ENCODE measurements around the gene C19orf18. TPM values are rescaled to one million over a fixed set of nuclear protein-coding genes. Genes with fewer than 3 reads are reported as not detected.

C19orf18 gene
- total RNA-seq, 8 experiments from 2014 or later: 0.27 to 2.1 (median 0.45) TPM; not detected in 2

DNA sequence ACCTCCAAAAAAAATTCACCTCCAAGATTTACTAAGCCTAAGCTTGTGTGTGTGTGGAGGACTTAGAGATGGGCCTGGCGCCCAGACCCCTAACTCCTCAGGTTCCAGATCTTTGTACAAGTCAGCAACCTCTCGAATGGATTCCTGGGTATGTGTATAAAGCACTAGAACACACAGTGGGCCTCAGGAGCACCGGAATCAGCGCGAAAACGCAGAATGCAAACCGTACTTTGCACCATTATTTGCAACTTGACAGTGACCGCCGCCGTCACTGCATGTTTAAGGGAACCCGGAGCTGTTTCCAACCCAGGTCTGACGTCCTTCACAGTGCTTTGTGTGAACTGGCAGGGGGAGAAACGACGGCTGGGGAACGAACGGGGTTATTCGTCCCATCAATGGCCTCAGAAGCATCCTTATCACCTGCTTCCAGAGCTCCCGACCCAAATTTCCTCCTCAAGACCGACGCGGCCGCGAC lies 27.6 kb upstream of the C19orf18 start:
- H3K4me3 ChIP-seq: peak overlapping the region; percentile 80 to 98 (median 82)
- in situ Hi-C loops (cut with MboI; ENCODE audit: low pct_unique_long_range_greater_than_20kb in 2 of 9, low sequenced_read_pairs in 9 of 9, unreplicated experiment in 9 of 9): no loop called here
- ATAC-seq (replicated peaks in 6 of 8): peak in 6 of 8 experiments; percentile 4 to 19 (median 10)
- 0 to 23% (median 4%) methylated on average over 1 to 14 of the region's 23 CpGs; no CpG with 5 or more reads in 2 of the 10 experiments for WGBS, 10 experiments
- H3K27ac ChIP-seq: peak overlapping the region; percentile 97 to 98
- peaks cover 4 to 9% of the 10 kb centered on the region in 2 donors for H3K4me1 ChIP-seq (replicated peaks in 1 of 2)

DNA sequence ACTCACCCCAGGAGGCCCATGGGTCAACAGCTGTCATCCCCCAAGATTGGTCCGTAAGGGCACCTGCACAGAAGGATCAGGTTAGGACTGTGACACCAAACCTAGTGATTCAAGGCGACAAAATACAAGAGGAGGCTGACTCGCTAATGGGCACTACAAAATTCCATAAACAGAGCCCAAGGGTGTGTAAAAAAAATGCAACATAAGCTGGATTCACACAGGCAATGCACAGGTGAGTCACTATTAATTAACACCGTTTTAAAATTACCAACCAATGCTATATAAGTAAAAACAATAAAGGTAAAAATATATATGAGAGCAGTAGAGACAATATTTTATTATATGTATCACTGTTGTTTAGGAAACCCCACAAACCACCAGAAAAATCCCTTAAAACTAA lies 26.3 kb upstream of the C19orf18 start:
- Histone ChIP-seq H3K27ac (no peak overlapping the region), H3K4me1 (replicated peaks in 1 of 2) (peaks cover 4 to 9% of the 10 kb centered on the region in 2 donors), H3K4me3 (no peak overlapping the region)
- no peak for ATAC-seq (replicated peaks in 6 of 8)
- 85 to 100% (median 99%) methylated on average over 1 to 4 of the region's 4 CpGs for WGBS, 10 experiments
- in situ Hi-C loops (cut with MboI; ENCODE audit: low pct_unique_long_range_greater_than_20kb in 2 of 9, low sequenced_read_pairs in 9 of 9, unreplicated experiment in 9 of 9): no loop called here

DNA sequence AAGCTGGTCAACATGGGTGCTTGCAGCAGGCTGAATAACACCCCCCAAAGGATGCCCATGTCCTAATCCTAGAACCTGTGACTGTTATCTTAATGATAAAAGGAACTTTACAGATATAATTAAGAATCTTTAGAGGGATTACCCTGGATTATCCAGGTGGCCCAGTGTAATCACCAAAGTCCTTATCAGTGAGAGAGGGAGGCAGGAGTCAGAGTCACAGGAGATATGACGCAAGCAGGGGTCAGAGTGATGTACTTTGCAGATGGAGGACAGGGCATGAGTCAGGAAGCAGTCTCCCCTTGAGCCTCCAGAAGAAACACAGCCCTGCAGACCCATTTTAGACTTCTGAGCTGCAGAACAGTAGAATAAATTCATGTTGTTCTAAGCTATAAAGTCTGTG lies 18.5 kb upstream of the C19orf18 start:
- 60 to 100% (median 88%) methylated on average over 1 of the region's 1 CpG; no CpG with 5 or more reads in 4 of the 10 experiments for WGBS, 10 experiments
- no peaks in the 10 kb centered on the region for H3K4me1 ChIP-seq (replicated peaks in 1 of 2)
- no peak for ATAC-seq (replicated peaks in 6 of 8)
- no peak overlapping the region for H3K27ac ChIP-seq
- in situ Hi-C loops (cut with MboI; ENCODE audit: low pct_unique_long_range_greater_than_20kb in 2 of 9, low sequenced_read_pairs in 9 of 9, unreplicated experiment in 9 of 9): no loop called here
- no peak overlapping the region for H3K4me3 ChIP-seq

DNA sequence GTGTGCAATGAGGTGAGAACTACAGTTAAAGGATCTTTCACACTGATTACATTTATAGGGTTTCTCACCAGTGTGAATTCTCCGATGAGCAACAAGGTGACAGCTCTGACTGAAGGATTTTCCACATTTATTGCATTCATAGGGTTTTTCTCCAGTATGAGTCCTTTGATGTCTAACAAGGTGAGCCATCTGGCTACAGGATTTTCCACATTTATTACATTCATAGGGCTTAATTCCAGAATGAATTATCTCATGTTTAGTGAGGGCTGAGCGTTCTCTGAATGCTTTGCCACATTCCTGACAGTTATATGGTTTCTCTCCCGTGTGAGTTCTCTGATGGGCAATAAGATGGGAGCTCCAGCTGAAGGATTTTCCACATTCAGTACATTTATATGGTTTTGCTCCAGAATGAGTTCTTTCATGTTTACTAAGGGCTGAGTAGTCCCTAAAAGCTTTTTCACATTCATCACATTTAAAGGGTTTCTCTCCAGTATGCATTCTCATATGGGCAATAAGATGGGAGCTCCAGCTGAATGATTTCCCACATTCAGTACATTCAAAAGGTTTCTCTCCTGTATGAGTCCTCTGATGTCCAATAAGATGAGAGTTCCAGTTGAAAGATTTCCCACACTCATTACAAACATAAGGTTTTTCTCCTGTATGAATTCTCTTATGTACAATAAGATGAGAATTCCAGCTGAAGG lies 4.4 kb upstream of the C19orf18 start:
- Histone ChIP-seq H3K4me1 (replicated peaks in 1 of 2) (no peaks in the 10 kb centered on the region), H3K27ac (no peak overlapping the region), H3K4me3 (no peak overlapping the region)
- no peak for ATAC-seq (replicated peaks in 6 of 8)
- 37 to 100% (median 97%) methylated on average over 2 to 3 of the region's 3 CpGs for WGBS, 10 experiments
- in situ Hi-C loops (cut with MboI; ENCODE audit: low pct_unique_long_range_greater_than_20kb in 2 of 9, low sequenced_read_pairs in 9 of 9, unreplicated experiment in 9 of 9): no loop called here

- H3K4me1 ChIP-seq (replicated peaks in 1 of 2): no peaks in the 10 kb centered on the region
- WGBS, 10 experiments: 54 to 90% (median 80%) methylated on average over 2 to 8 of the region's 8 CpGs
- ATAC-seq (replicated peaks in 6 of 8): no peak
- in situ Hi-C loops (cut with MboI; ENCODE audit: low pct_unique_long_range_greater_than_20kb in 2 of 9, low sequenced_read_pairs in 9 of 9, unreplicated experiment in 9 of 9): no loop called here
- no peak overlapping the region for H3K27ac ChIP-seq
- H3K4me3 ChIP-seq: no peak overlapping the region
Measured at GRCh38 chr19:57964761-57965160, 9.6 kb downstream of the C19orf18 start.

DNA sequence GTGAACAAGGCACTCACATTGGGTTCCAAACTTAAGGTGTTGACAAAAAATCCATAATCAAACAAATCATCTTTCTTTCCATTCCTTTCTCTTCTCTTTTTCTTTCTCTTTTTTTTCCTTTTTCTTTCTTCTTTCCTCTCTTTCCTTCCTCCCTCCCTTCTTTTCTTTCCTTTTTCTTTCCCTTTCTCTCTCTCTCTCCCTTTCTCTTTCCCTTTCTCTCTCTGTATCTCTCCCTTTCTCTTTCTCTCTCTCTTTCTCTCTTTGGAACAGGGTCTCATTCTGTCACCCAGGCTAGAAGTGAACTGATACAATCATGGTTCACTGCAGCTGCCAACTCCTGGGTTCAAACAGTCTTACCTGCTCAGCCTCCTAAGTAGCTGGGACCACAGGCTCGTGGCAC lies 12.5 kb downstream of the C19orf18 start:
- ATAC-seq (replicated peaks in 6 of 8): no peak
- H3K4me3 ChIP-seq: no peak overlapping the region
- H3K27ac ChIP-seq: no peak overlapping the region
- WGBS, 10 experiments: 0 to 67% (median 33%) methylated on average over 1 of the region's 1 CpG
- in situ Hi-C loops (cut with MboI; ENCODE audit: low pct_unique_long_range_greater_than_20kb in 2 of 9, low sequenced_read_pairs in 9 of 9, unreplicated experiment in 9 of 9): no loop called here
- no peaks in the 10 kb centered on the region for H3K4me1 ChIP-seq (replicated peaks in 1 of 2)

- in situ Hi-C loops (cut with MboI; ENCODE audit: low pct_unique_long_range_greater_than_20kb in 2 of 9, low sequenced_read_pairs in 9 of 9, unreplicated experiment in 9 of 9): no loop called here
- no peaks in the 10 kb centered on the region for H3K4me1 ChIP-seq (replicated peaks in 1 of 2)
- no peak overlapping the region for H3K4me3 ChIP-seq
- no peak overlapping the region for H3K27ac ChIP-seq
- 17 to 100% (median 60%) methylated on average over 1 to 4 of the region's 4 CpGs; no CpG with 5 or more reads in 1 of the 10 experiments for WGBS, 10 experiments
- ATAC-seq (replicated peaks in 6 of 8): no peak
Measured at GRCh38 chr19:57954996-57955395, 19.3 kb downstream of the C19orf18 start.

DNA sequence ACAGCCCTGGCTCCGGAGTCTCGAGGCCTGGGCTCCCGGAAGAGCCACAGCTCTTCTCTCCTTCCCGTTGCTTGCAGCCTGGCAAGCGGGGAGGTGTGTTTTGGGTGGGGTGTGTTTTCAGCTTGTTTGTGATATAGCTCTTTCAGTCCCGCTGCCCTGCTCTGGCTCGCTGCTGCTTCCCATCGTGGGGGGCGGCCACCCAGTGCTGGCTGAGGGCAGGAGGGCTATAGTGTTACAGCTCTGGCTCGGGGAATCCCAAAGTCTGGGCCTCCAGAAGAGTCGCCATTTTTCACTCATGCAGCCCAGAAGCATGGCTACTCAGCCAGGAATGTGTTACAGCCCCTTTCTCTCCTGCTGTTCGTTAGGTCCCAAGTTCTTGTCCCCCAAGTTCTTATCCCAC lies 24.6 kb downstream of the C19orf18 start:
- WGBS, 10 experiments: 50 to 90% (median 53%) methylated on average over 2 to 5 of the region's 12 CpGs; no CpG with 5 or more reads in 7 of the 10 experiments
- in situ Hi-C loops (cut with MboI; ENCODE audit: low pct_unique_long_range_greater_than_20kb in 2 of 9, low sequenced_read_pairs in 9 of 9, unreplicated experiment in 9 of 9): no loop called here
- H3K4me3 ChIP-seq: no peak overlapping the region
- no peak for ATAC-seq (replicated peaks in 6 of 8)
- peaks cover 6 to 10% of the 10 kb centered on the region in 2 donors for H3K4me1 ChIP-seq (replicated peaks in 1 of 2)
- H3K27ac ChIP-seq: no peak overlapping the region

DNA sequence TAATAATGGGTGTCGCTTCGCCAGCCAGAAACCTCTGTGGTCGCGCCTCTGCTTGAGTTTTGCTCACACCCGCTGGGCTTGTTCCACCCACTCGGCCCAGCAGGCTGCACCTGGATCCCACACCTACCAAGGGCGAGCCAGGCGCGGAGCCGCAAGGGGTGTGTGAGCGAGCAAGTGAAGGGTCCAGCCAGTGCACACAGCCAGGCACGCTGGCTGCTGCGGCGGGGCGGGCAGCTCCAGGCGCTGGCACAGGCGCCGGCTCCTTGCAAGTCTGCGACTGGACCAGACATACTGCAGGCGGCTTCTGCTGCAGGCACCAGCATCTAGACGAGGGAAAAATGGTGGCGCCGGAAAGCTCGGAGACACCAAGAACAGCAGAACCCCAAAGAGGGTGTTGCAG lies 25.0 kb downstream of the C19orf18 start:
- Histone ChIP-seq H3K4me1 (replicated peaks in 1 of 2) (peaks cover 6 to 10% of the 10 kb centered on the region in 2 donors), H3K27ac (no peak overlapping the region), H3K4me3 (no peak overlapping the region)
- ATAC-seq (replicated peaks in 6 of 8): no peak
- in situ Hi-C loops (cut with MboI; ENCODE audit: low pct_unique_long_range_greater_than_20kb in 2 of 9, low sequenced_read_pairs in 9 of 9, unreplicated experiment in 9 of 9): no loop called here
- 90 to 100% (median 100%) methylated on average over 1 to 9 of the region's 24 CpGs; no CpG with 5 or more reads in 5 of the 10 experiments for WGBS, 10 experiments

DNA sequence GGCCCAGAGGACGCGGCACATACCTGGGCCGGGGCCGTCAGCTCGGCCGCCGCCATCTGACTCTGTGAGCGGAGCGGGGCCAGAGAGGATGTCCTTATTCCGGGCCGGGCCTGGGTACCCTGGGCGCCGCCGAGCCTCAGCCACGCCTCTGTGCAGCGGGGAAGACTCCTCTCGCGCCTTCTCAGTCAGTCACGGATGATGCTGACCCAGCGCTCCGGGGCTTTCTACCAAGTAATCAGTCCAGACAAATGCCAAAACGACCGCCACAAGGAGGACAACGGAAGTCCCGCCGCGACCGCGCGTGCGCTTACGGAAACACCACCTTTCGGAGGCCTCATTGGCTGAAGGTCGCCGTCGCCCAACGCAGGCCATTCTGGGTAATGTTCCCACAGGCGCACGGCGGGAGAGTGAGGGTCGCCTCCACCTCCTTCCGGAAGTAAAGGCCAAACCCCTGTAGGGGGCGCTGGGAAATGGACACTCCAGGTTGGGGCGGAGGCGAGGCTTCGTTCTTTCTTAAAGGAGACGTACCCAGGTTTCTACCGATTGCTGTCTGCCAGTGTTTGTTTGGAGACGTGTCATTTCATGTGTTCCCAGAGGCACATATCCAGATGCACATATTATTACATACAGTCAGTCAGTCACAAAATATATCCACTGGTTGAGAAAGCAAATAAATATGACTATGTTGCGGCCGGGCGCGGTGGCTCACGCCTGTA lies 26.8 kb downstream of the C19orf18 start, which contains the start of gene ZNF256:
TSS of gene ZNF256 (minus strand) at position 288 of the 716 bp plus-strand sequence. CDS start at position 56, 232 bp downstream.
- 0 to 19% (median 0%) methylated on average over 1 to 12 of the region's 54 CpGs; no CpG with 5 or more reads in 5 of the 10 experiments for WGBS, 10 experiments
- in situ Hi-C loops (cut with MboI; ENCODE audit: low pct_unique_long_range_greater_than_20kb in 2 of 9, low sequenced_read_pairs in 9 of 9, unreplicated experiment in 9 of 9): no loop called here
- Histone ChIP-seq H3K27ac (peak within 1 kb of the TSS; percentile 69 to 90), H3K4me3 (peak within 1 kb of the TSS; percentile 71 to 97 (median 78)), H3K4me1 (replicated peaks in 1 of 2) (peaks cover 6 to 10% of the 10 kb centered on the region in 2 donors)
- ATAC-seq (replicated peaks in 6 of 8): peak; percentile 92 to 100 (median 99)

- H3K27ac ChIP-seq: peak overlapping the region; percentile 69 to 90
Measured at GRCh38 chr19:57947088-57947418, 27.3 kb downstream of the C19orf18 start.

DNA sequence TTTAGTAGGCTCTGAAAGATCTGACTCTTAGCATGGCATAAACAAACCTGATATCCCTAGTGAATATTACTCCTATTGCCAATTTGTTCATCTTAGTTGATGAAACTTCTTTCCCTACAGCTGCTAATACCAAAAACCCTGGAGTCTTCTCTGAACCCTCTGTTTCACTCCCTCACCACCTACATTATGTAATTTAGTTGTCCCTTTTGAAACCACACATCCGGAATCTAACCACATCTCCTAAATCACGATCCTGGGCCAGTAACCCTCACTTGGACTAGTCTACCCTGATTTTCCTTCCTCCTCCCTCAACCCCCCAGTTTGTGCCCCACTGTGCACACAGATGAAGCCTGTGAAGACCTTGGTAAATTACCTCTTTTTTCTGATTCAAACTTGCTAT lies 28.0 kb downstream of the C19orf18 start:
- no peak for ATAC-seq (replicated peaks in 6 of 8)
- in situ Hi-C loops (cut with MboI; ENCODE audit: low pct_unique_long_range_greater_than_20kb in 2 of 9, low sequenced_read_pairs in 9 of 9, unreplicated experiment in 9 of 9): no loop called here
- H3K4me1 ChIP-seq (replicated peaks in 1 of 2): peaks cover 6 to 10% of the 10 kb centered on the region in 2 donors
- 67 to 93% (median 75%) methylated on average over 2 of the region's 2 CpGs; no CpG with 5 or more reads in 5 of the 10 experiments for WGBS, 10 experiments
- peak overlapping the region; percentile 71 to 97 (median 78) for H3K4me3 ChIP-seq
- H3K27ac ChIP-seq: no peak overlapping the region

More at GRCh38 chr19:57947088-57947418, 27.3 kb downstream of the C19orf18 start:
- in situ Hi-C loops (cut with MboI; ENCODE audit: low pct_unique_long_range_greater_than_20kb in 2 of 9, low sequenced_read_pairs in 9 of 9, unreplicated experiment in 9 of 9): no loop called here
- H3K4me3 ChIP-seq: peak overlapping the region; percentile 71 to 97 (median 78)
- WGBS, 10 experiments: 27% methylated on average over 3 of the region's 18 CpGs; no CpG with 5 or more reads in 9 of the 10 experiments
- ATAC-seq (replicated peaks in 6 of 8): peak in 2 of 8 experiments; percentile 4 to 13
- peaks cover 6 to 10% of the 10 kb centered on the region in 2 donors for H3K4me1 ChIP-seq (replicated peaks in 1 of 2)

DNA sequence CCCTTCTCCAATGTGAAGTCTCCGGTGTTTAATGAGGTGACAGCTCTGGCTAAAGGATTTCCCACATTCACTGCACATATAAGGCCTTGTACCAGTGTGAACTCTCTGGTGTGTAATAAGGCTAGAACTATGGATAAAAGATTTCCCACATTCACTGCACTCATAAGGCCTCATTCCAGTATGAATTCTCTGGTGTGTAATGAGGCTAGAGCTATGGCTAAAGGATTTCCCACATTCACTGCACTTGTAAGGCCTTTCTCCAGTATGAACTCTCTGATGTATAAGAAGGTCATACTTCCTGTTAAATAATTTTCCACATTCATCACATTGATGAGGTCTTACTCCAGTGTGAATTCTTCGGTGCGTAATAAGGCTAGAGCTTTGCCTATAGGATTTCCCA lies 32.7 kb downstream of the C19orf18 start:
- H3K4me1 ChIP-seq (replicated peaks in 1 of 2): peaks cover 3 to 8% of the 10 kb centered on the region in 2 donors
- in situ Hi-C loops (cut with MboI; ENCODE audit: low pct_unique_long_range_greater_than_20kb in 2 of 9, low sequenced_read_pairs in 9 of 9, unreplicated experiment in 9 of 9): no loop called here
- 88 to 100% (median 98%) methylated on average over 1 to 3 of the region's 3 CpGs; no CpG with 5 or more reads in 6 of the 10 experiments for WGBS, 10 experiments
- H3K27ac ChIP-seq: no peak overlapping the region
- no peak for ATAC-seq (replicated peaks in 6 of 8)
- H3K4me3 ChIP-seq: no peak overlapping the region
